Adrenal gland (tissue), 12 donors: ENCODE data around the gene PRSS38. TPM values are rescaled to one million over a fixed set of nuclear protein-coding genes. Genes with fewer than 3 reads are reported as not detected.

Source experiments
- DNase-seq, 7 donors: peaks; one replicate each; pipeline ENCODE4 v3.0.0-alpha.2; 2019 to 2020
- H3K27ac ChIP-seq, 5 donors: fragments of 200-600 bp; sonication (generic) in 4 of 5; 1 replicate in 3 of 5; 2 replicates in 2 of 5; pipeline versions ENCODE4 v1.5.1 to v1.8.0; 2016 to 2020; ENCODE audit warnings: mild to moderate bottlenecking in 1 of 5
- H3K27me3 ChIP-seq: fragments of 200-600 bp; 2 replicates; pipeline ENCODE4 v1.8.0; 2021
- H3K36me3 ChIP-seq, 2 donors: fragments of 200-600 bp; replicated peaks in 1 of 2; 1 replicate in 1 of 2; 2 replicates in 1 of 2; pipeline versions ENCODE4 v1.5.1 to v1.8.0; 2018 to 2022
- H3K4me1 ChIP-seq, 2 donors: fragments of 200-600 bp; replicated peaks in 1 of 2; 1 replicate in 1 of 2; 2 replicates in 1 of 2; pipeline versions ENCODE4 v1.5.1 to v1.8.0; 2018 to 2021
- H3K4me3 ChIP-seq, 4 donors: fragments of 200-600 bp; sonication (generic) in 3 of 4; one replicate each; pipeline ENCODE4 v1.5.1; 2016 to 2018
- H3K9me3 ChIP-seq, 3 donors: fragments of 200-600 bp; sonication (generic) in 1 of 3; replicated peaks in 1 of 3; 1 replicate in 2 of 3; 2 replicates in 1 of 3; pipeline versions ENCODE4 v1.5.1 to v1.8.0; 2016 to 2021
- POLR2A ChIP-seq, 2 donors: fragments of 450-650 bp; IDR thresholded peaks; one replicate each; pipeline ENCODE4 v1.6.1; 2017; ENCODE audit warnings: antibody characterized with exemption in 2 of 2, mild to moderate bottlenecking in 2 of 2, moderate library complexity in 1 of 2
- WGBS, 4 donors: extraction: QIAGEN DNeasy Blood & Tissue Kit in 2 of 4; methylation state at CpG; one replicate each; pipeline versions ENCODE4 v1.1.5 to v1.1.7; 2013 to 2017; 5-methylcytosine and 5-hydroxymethylcytosine counted together
- intact Hi-C, 2 donors: fragments of 100-400 bp; cut with DNase I; formaldehyde crosslinking; loops; one replicate each; pipeline versions ENCODE4 v1.14.1 to v1.15.0; 2022 to 2023
- polyA plus RNA-seq, 3 donors: library from polyadenylated mRNA; stranded (reverse); fragments of 200-250 nt in 2 of 3; fragments of 350-450 nt in 1 of 3; fragmentation: Illumina TruSeq in 1 of 3; extraction: RNeasy Lipid Tissue Mini Kit (QIAGEN cat#74804) in 1 of 3; gene quantifications; one replicate each; pipeline ENCODE4 v1.2.3, GENCODE V29; 2013 to 2014
- total RNA-seq, 9 donors: library from RNA; depleted of rRNA in 4 of 9; stranded (reverse); fragments of >200 nt in 4 of 9; fragments of 120-200 nt in 1 of 9; fragmentation: NEBNext Ultra II Directional in 1 of 9; extraction: Animal tissue kit (Norgen Biotek cat#: 25700) in 1 of 9; gene quantifications; one replicate each; pipeline versions ENCODE4 v1.1.0 to v1.2.4, GENCODE V29; 2013 to 2023
- TF ChIP-seq, protein P1 (sequence below), 6 experiments: fragments of 450-650 bp in 4 of 6; fragments of 200-600 bp in 2 of 6; sonication (generic) in 1 of 6; IDR thresholded peaks; 1 replicate in 5 of 6; 2 replicates in 1 of 6; pipeline versions ENCODE4 v1.5.1 to v1.8.0; 2016 to 2021; ENCODE audit warnings: antibody characterized with exemption in 6 of 6, mild to moderate bottlenecking in 2 of 6, moderate library complexity in 1 of 6
- donor health status: healthy with polysubstance abuse.
- donor health status: Bipolar disorder and iron deficiency.
- donor health status: DM: yes; HTN: yes; CAD: no.
- donor health status: DM: no; HTN: no; CAD: no.
- donor health status: DM: no; HTN: no; CAD: no.
- donor health status: DM: yes; HTN: yes; CAD: no.

The PRSS38 gene
- total and polyA plus RNA-seq, 12 donors: not detected

GRCh38 chr1:227848430-227848932 is 33.0 kb downstream of the PRSS38 start:
- Histone ChIP-seq H3K9me3 (no peaks in the 10 kb centered on the region), H3K4me3 (no peak overlapping the region), H3K27ac (no peak overlapping the region), H3K4me1 (no peaks in the 10 kb centered on the region), H3K36me3 (no peaks in the 10 kb centered on the region), H3K27me3 (no peaks in the 10 kb centered on the region)
- intact Hi-C loops: no loop called here
- TF ChIP-seq, protein P1, sequence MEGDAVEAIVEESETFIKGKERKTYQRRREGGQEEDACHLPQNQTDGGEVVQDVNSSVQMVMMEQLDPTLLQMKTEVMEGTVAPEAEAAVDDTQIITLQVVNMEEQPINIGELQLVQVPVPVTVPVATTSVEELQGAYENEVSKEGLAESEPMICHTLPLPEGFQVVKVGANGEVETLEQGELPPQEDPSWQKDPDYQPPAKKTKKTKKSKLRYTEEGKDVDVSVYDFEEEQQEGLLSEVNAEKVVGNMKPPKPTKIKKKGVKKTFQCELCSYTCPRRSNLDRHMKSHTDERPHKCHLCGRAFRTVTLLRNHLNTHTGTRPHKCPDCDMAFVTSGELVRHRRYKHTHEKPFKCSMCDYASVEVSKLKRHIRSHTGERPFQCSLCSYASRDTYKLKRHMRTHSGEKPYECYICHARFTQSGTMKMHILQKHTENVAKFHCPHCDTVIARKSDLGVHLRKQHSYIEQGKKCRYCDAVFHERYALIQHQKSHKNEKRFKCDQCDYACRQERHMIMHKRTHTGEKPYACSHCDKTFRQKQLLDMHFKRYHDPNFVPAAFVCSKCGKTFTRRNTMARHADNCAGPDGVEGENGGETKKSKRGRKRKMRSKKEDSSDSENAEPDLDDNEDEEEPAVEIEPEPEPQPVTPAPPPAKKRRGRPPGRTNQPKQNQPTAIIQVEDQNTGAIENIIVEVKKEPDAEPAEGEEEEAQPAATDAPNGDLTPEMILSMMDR (IDR thresholded peaks at IDR 0.05): no peak
- TF ChIP-seq POLR2A (IDR thresholded peaks at IDR 0.05): no peak
- WGBS, 4 donors: 76 to 91% (median 82%) methylated on average over 3 of the region's 3 CpGs
- DNase-seq: no peak

GRCh38 chr1:227849251-227849650 is 33.8 kb downstream of the PRSS38 start:
- H3K4me1 ChIP-seq: no peaks in the 10 kb centered on the region
- DNase-seq: no peak
- H3K36me3 ChIP-seq: no peaks in the 10 kb centered on the region
- H3K9me3 ChIP-seq: no peaks in the 10 kb centered on the region
- WGBS, 4 donors: 35 to 70% (median 48%) methylated on average over 3 of the region's 3 CpGs
- TF ChIP-seq, protein P1 (IDR thresholded peaks at IDR 0.05): no peak
- TF ChIP-seq POLR2A (IDR thresholded peaks at IDR 0.05): no peak
- H3K27ac ChIP-seq: no peak overlapping the region
- H3K4me3 ChIP-seq: no peak overlapping the region
- intact Hi-C loops: no loop called here
- H3K27me3 ChIP-seq: no peaks in the 10 kb centered on the region

- H3K4me1 ChIP-seq: no peaks in the 10 kb centered on the region
- no peaks in the 10 kb centered on the region for H3K9me3 ChIP-seq
- TF ChIP-seq, protein P1 (IDR thresholded peaks at IDR 0.05): no peak
- TF ChIP-seq POLR2A (IDR thresholded peaks at IDR 0.05): no peak
- intact Hi-C loops: no loop called here
- H3K27me3 ChIP-seq: no peaks in the 10 kb centered on the region
- no peaks in the 10 kb centered on the region for H3K36me3 ChIP-seq
- DNase-seq: no peak
- H3K4me3 ChIP-seq: no peak overlapping the region
- no peak overlapping the region for H3K27ac ChIP-seq
Measured at GRCh38 chr1:227854189-227854588, 38.7 kb downstream of the PRSS38 start.

GRCh38 chr1:227855687-227856086 is 40.2 kb downstream of the PRSS38 start:
- intact Hi-C loops: no loop called here
- H3K27ac ChIP-seq: no peak overlapping the region
- TF ChIP-seq, protein P1 (IDR thresholded peaks at IDR 0.05): no peak
- no peak for TF ChIP-seq POLR2A (IDR thresholded peaks at IDR 0.05)
- no peaks in the 10 kb centered on the region for H3K9me3 ChIP-seq
- no peaks in the 10 kb centered on the region for H3K4me1 ChIP-seq
- no peaks in the 10 kb centered on the region for H3K36me3 ChIP-seq
- no peak overlapping the region for H3K4me3 ChIP-seq
- DNase-seq: no peak
- 70 to 75% (median 73%) methylated on average over 4 of the region's 4 CpGs for WGBS, 4 donors
- no peaks in the 10 kb centered on the region for H3K27me3 ChIP-seq
